Activated effector memory CD4-positive, alpha-beta T cell treated with Interleukin-2 at 50 U/mL for 16 hours (primary cell): ENCODE data around the gene CCDC24.

Experiments used
- DNase-seq: peaks from one replicate; pipeline ENCODE4 v3.0.0-alpha.2; 2020

CCDC24 gene

GRCh38 chr1:43991476-43992231 is at the start of gene CCDC24:
CCDC24 (plus strand) TSS chr1:43991599; CDS start chr1:43991879, 280 bp downstream.
- peak; percentile 68 for DNase-seq

DNA sequence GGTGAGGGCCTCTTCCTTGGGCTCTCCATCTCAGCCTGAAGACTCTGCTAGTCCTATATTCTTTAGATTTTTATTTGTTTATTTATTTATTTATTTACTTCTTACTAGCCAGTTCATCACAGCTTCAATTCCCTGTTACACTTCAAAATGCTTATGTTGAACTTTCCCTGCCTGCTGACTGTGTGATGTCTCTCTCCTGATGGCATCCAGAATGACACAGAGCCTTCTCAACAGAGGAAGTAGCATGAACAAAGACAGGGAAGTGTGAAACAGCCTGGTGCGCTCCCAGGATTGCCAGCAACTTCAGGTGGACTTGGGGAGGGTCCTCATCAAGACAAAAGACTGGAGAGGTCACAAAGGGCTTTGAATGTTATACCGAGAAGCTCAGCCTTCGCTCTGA is 49.0 kb upstream of the CCDC24 start:
- DNase-seq = no peak

DNA sequence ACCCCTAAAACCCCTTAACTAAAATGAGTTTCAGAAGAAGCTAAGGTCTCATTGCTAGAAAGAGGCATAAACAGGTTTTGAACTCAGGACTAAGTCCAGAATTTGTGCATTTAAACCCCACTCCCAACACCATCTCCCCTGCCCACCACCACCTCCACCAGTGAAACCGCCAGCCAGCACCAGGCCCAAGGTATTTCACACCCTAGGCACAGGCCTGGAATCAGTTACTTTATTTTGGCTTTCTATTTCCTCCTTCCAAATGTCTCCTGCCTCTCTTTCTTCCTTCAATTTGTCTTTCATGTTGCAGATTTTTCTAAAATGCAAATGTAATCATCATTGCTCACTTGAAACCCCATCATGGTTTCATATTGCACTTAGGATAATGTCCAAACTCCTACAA is 46.5 kb upstream of the CCDC24 start:
- no peak for DNase-seq

DNA sequence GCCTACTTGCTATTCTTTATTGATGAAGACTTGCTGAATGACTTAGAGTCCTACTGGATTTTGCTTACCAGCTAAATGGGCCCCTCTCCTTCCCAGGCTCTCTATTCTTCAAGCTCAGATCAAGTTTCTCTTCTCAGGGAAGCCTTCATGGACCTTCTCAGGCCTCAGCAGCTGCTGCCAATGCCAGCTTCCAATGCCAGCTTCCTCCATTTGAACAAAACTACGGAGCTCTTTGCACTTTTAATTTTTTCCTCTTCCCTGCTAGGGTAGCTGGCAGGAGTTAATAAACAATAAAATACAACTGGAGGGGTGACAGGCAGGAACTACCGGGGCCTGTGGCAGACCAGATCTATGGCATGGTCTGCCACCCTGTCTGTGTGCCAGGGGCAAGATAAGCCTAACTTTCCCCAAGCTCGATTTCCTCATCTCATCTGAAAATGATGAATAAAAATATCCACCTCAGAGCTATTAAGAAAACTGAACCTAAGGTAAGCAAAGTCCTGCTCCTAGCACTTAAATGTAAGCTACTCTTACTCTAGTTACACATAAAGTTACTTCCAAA is 45.6 kb upstream of the CCDC24 start:
- no peak for DNase-seq

GRCh38 chr1:43946236-43947060 is 45.0 kb upstream of the CCDC24 start, which contains the start of gene IPO13:
IPO13 (plus strand) TSS chr1:43946950; CDS start chr1:43947601, 651 bp downstream.
- peak; percentile 95 for DNase-seq

DNA sequence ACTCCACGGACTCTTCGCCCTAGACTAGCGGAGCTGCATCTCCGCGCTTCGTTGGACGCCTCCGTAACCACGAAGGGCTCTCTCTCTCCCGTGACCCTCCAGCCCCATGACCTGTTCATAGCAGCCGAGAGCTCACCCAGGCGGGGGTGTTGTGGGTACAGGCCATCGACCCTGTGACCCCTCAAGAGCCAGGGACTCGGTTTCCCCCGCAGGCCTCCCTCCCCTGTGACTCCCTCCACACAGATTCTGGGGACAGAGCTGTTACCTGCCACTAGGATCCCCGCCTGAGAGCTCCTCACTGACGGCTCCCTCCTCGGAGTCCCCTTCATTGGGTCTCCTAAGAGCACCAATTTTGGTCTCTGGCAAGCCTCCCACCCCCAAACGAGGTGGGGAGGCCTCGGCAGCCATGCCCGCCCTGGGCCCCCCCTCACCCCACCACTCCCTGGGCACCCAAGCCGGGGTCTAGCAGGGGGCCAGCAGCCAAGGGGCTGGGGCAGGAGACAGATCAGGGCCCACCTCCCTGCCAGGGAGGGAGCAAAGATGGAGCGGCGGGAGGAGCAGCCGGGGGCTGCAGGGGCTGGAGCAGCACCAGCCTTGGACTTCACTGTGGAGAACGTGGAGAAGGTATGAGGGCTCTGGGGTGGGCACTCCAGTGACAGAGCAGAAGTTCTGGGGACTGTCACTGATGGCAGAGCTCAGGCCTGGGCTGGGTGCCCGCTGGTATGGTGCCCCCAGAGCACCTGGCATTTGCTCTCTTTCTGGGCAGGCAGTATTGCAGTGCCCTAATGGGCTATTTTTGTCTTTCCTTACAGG is 44.1 kb upstream of the CCDC24 start:
- DNase-seq = no peak

- no peak for DNase-seq
These were observed 43.4 kb upstream of the CCDC24 start for GRCh38 chr1:43947874-43948437.

- DNase-seq = no peak
These were observed 41.7 kb upstream of the CCDC24 start for GRCh38 chr1:43949678-43950077.

- DNase-seq = no peak
These were observed 40.1 kb upstream of the CCDC24 start for GRCh38 chr1:43951021-43951985.

DNA sequence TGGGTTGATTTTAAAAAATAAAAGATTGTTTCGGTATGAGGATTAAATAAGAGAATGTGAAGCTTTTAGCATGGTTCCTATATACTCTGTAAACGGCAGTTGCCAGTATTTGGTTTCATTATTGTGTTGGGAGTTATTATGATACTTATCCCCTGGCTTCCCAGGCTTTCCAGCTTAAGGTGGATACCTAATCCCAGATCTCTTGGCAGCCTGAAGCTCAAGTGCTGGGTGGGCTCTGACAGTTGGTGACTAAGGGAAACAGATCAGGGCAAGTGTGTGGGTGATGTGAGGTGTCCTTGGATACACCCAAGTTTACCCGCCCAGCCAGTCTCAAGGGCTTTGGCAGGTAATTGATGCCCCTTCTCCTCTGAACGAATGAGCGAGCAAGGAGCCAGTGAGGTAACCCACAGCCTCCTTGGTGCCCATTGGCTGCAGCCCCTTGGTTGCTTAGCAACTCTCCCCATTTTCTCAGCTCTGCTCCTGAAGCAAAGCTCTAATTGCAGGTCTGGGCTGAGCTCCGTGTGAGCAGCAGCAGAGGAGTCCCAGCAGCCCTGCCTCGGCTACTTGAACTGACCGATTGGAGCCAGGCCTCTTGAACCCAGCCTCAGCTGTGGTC is 38.6 kb upstream of the CCDC24 start:
- no peak for DNase-seq

- no peak for DNase-seq
These were observed 38.0 kb upstream of the CCDC24 start for GRCh38 chr1:43953361-43953760.

- DNase-seq = no peak
These were observed 37.4 kb upstream of the CCDC24 start for GRCh38 chr1:43954036-43954435.

DNA sequence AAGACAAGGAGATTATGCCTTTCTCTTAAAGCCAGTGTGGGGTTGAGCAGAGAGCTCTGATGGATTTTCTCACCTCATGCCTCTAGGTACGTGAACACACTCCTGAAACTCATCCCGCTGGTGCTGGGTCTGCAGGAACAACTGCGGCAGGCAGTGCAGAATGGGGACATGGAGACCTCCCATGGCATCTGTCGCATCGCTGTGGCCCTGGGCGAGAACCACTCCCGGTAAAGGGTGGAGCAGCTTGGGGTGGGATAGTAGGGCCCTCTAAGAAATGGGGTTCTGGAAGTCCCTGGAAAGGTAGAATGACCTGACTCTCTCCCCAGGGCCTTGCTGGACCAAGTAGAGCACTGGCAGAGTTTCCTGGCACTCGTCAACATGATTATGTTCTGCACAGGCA is 35.2 kb upstream of the CCDC24 start:
- no peak for DNase-seq

GRCh38 chr1:43957407-43958040 is 33.9 kb upstream of the CCDC24 start:
- DNase-seq = no peak

DNA sequence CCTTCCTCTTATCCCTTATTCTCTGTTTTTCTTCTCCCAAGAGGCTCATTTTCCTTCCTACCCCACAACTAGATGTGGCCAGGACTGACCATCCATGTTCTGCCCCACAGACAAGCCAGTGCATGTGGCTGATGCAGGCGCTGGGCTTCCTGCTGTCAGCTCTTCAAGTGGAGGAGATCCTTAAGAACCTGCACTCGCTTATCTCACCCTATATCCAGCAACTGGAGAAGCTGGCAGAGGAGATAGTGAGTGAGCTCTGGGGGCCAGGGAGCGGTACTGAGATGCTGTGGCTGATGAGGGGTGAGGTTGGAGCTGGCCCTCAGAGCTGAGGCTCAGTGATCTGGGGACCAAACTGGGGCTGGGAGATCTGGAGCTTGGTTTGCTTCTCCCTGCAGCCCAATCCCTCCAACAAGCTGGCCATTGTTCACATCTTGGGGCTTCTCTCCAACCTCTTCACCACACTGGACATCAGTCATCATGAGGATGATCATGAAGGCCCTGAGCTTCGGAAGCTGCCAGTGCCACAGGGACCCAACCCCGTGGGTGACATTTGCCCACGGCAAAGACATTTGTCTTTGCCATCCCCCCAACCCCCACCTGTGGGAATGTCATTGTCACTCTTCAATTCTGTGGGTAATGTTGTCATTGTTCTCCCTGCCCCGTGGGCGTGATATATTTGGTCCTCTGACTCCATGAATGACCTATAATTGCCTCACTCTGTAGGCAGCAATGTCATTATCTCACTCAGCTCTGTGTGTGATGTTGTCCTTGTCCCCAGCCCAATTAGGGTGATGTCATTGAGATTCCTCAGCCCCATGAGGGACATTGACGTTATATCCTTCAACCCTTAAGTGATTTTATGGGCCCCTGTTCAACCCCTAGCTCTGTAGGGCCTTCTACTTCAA is 32.8 kb upstream of the CCDC24 start:
- DNase-seq = no peak

GRCh38 chr1:43960798-43961197 is 30.6 kb upstream of the CCDC24 start:
- no peak for DNase-seq

DNA sequence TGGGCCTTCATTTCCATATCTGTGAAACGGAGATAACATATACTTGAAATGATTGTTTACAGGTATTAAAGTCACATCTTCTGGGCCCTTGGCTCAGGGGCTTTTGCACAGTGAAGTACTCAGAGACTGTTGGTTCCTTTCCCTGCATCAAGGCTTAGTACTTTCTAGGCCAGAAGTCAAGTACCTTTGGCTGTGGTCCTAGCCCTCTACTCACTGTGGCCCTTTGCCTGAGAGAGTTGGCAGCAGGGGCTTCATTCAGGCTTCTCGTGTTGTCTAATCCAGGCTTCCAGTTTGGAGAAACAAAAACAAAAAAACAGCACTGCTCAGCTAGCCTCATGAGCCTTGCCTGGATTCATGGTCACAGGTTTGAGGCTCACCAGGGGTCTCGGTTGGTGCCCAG is 29.7 kb upstream of the CCDC24 start:
- DNase-seq = no peak

DNA sequence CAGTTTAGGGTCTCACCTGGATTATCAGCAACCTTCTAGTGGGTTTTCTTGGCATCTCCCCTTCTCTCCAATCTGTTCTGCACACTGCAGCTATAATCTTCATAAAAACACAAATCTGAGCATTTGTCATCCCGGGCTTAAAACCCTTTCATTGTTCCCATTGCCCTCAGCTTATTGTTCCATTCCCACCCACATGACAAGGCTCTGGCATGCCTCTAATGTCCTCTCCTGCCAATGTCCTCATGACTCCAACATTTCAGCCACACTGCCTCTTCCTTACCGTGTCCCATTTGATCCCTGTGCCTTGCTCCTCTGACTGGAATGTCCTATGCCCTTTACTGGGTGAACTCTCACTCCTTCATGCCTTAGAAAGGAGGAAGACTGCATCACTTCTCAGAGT is 29.1 kb upstream of the CCDC24 start:
- DNase-seq = no peak

DNA sequence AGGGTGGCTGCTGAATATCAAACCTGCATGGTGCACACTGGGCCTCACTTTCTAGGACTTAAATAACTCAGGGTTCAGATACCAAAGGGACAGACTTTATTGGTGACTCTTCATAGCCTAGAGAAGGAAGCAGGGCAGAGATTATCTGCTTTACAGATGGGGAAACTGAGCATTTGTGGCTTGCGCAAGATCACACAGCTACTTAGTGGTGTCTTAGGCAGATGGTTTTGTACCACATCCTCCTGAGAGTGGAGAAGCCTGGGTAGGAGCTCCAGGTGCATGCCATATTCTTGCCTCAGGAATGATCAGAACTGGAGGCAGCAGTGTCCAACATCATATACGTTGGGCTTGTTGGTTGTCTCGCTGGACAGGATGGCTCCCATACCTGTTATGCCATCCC is 28.4 kb upstream of the CCDC24 start:
- no peak for DNase-seq
